Prostate gland (tissue), 2 donors: ENCODE measurements around the gene SLC12A8. TPM values are rescaled to one million over a fixed set of nuclear protein-coding genes. Genes with fewer than 3 reads are reported as not detected.

Experiments
- DNase-seq: peaks from one replicate; pipeline ENCODE4 v3.0.0-alpha.2; 2019; ENCODE audit warnings: low spot score
- H3K27ac ChIP-seq, 2 donors: fragments of 200-600 bp; sonication (generic); 2 replicates each; pipeline ENCODE4 v1.5.1; 2017 to 2019
- H3K27me3 ChIP-seq: fragments of 200-600 bp; sonication (generic); replicated peaks from 2 replicates; pipeline ENCODE4 v1.5.1; 2019; ENCODE audit not compliant: insufficient read depth
- H3K36me3 ChIP-seq, 2 donors: fragments of 200-600 bp; sonication (generic); 1 replicate in 1 of 2; 2 replicates in 1 of 2; pipeline versions ENCODE4 v1.5.1 to v1.8.1; 2017 to 2019
- H3K4me1 ChIP-seq: fragments of 200-600 bp; sonication (generic); replicated peaks from 2 replicates; pipeline ENCODE4 v1.5.1; 2019
- H3K4me3 ChIP-seq, 2 donors: fragments of 200-600 bp; sonication (generic); 2 replicates each; pipeline ENCODE4 v1.5.1; 2017 to 2019
- H3K9me3 ChIP-seq: fragments of 200-600 bp; sonication (generic); 2 replicates; pipeline ENCODE4 v1.5.1; 2017
- CTCF ChIP-seq, 4 experiments: fragments of 200-600 bp in 2 of 4; fragments of 450-650 bp in 2 of 4; sonication (generic) in 2 of 4; IDR thresholded peaks; 1 replicate in 3 of 4; 2 replicates in 1 of 4; pipeline ENCODE4 v1.5.1; 2016 to 2019; ENCODE audit warnings: antibody characterized with exemption in 4 of 4, mild to moderate bottlenecking in 2 of 4, moderate library complexity in 2 of 4
- POLR2A ChIP-seq: fragments of 450-650 bp; IDR thresholded peaks from one replicate; pipeline ENCODE4 v1.6.1; 2016; ENCODE audit warnings: antibody characterized with exemption, mild to moderate bottlenecking
- POLR2AphosphoS5 ChIP-seq: sonication (generic); formaldehyde crosslinking; IDR thresholded peaks from one replicate; pipeline ENCODE4 v1.6.1; 2017; ENCODE audit warnings: antibody characterized with exemption
- WGBS: methylation state at CpG from one replicate; pipeline ENCODE4 v1.1.5; 2018; 5-methylcytosine and 5-hydroxymethylcytosine counted together
- intact Hi-C: fragments of 100-400 bp; cut with DNase I; formaldehyde crosslinking; loops from one replicate; pipeline ENCODE4 v1.14.2; 2022
- total RNA-seq, 2 donors: library from RNA; depleted of rRNA; stranded (reverse); fragments of >200 nt; gene quantifications; one replicate each; pipeline ENCODE4 v1.1.0, GENCODE V29; 2016

Gene SLC12A8
- total RNA-seq, 2 donors from 2014 or later = 6.5 to 16.4 TPM

DNA sequence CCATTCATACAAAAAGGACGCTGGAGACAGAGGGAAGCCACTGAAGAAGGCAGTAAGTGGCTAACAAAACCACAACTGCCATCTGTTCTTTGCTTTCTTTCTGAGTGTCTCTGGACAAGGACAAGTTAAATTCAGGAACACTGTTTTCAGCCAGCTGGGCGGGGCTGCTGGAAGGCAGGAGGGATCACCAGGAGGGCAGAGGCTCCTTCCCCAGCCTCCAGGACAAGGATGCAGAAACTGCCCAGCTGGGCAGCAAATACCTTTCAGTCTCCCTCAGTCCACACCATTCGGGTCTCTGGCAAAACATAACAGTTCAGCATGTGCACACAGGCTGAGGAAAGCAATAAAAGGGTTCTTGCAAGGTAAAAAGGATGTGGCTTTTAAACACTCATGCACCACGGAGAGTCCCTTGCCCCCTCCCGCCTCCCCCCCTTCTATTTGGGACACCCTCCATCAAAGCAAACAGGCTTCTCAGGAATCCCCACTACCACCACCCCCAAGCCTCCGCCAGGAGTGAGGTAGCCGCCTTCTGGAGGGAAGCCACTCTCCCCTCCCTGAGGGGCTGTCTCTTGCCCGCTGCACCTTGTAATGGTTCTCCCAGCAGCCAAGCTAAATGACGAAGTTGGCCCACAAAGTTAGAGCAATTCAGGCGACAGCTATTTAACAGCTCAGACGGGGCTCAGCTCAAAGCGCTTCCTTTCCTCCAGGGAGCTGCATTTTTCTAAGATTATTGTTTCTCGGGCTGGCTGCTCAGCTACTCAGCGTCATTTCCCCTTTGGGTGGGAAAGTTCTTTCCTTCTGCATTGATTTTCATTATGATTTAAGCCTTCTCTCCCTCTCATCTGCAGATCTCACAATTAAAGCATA lies 160.6 kb downstream of the SLC12A8 start:
- peaks cover 5% of the 10 kb centered on the region for H3K4me1 ChIP-seq

GRCh38 chr3:125051205-125051604 lies 161.3 kb downstream of the SLC12A8 start:
- WGBS = 68% methylated on average over 7 of the region's 7 CpGs
- TF ChIP-seq CTCF (IDR thresholded peaks at IDR 0.05) (no peak), POLR2A (no peak), POLR2AphosphoS5 (no peak)
- Histone ChIP-seq H3K4me3 (no peak overlapping the region), H3K27me3 (no peaks in the 10 kb centered on the region), H3K9me3 (no peaks in the 10 kb centered on the region), H3K36me3 (no peaks in the 10 kb centered on the region), H3K27ac (peak overlapping the region; percentile 77 to 80), H3K4me1 (peaks cover 5% of the 10 kb centered on the region)
- no peak for DNase-seq
- intact Hi-C loops = loop anchor here (10.0 kb wide), 1 partner anchor 544 kb away; the partner anchor contains the start of gene OSBPL11

More for the DNA sequence above, 160.6 kb downstream of the SLC12A8 start:
- DNase-seq = peak; percentile 46
- Histone ChIP-seq H3K36me3 (no peaks in the 10 kb centered on the region), H3K27ac (peak overlapping the region; percentile 77 to 80), H3K27me3 (no peaks in the 10 kb centered on the region), H3K4me3 (peak overlapping the region in 1 of 2 donors; percentile 6), H3K9me3 (no peaks in the 10 kb centered on the region)
- WGBS = 3% methylated on average over 14 of the region's 14 CpGs
- intact Hi-C loops = loop anchor here (10.0 kb wide), 1 partner anchor 543 kb away; the partner anchor contains the start of gene OSBPL11
- TF ChIP-seq POLR2AphosphoS5 = peak; percentile 50
- TF ChIP-seq POLR2A = no peak
- TF ChIP-seq CTCF (IDR thresholded peaks at IDR 0.05) = no peak

DNA sequence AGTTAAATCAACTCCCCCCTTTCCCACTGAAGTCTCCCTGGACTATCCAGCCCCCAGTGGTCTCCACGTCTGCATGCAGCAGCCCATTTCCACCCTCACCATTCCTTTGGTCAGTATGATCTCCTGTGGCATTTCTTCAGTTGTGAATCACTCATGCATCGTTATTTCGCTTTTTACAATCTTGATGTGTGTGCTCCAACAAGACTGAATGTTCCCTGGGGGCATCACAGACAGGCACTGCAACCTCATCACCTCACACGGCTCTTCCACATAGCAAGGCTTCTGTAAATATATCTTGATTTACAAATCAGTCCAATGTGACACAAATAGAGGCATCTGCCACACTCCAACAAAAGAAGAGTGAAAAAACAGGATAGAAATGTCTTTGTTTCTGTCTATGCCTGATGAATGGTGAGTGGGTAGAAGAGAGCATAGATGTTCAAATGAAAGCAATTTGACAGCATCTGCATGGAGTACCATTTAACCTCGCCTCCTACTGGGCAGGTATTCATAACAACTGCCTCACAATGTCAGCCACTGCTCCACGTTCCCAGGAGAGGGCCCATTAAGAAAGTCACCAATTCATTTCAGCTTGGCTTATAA lies 162.0 kb downstream of the SLC12A8 start:
- Histone ChIP-seq H3K4me1 (peaks cover 5% of the 10 kb centered on the region), H3K9me3 (no peaks in the 10 kb centered on the region), H3K27me3 (no peaks in the 10 kb centered on the region), H3K27ac (no peak overlapping the region), H3K4me3 (no peak overlapping the region), H3K36me3 (no peaks in the 10 kb centered on the region)
- DNase-seq = no peak
- TF ChIP-seq POLR2A (no peak), POLR2AphosphoS5 (no peak), CTCF (IDR thresholded peaks at IDR 0.05) (no peak)
- intact Hi-C loops = loop anchor here (10.0 kb wide), 1 partner anchor 544 kb away; the partner anchor contains the start of gene OSBPL11
- 67% methylated on average over 6 of the region's 6 CpGs for WGBS

DNA sequence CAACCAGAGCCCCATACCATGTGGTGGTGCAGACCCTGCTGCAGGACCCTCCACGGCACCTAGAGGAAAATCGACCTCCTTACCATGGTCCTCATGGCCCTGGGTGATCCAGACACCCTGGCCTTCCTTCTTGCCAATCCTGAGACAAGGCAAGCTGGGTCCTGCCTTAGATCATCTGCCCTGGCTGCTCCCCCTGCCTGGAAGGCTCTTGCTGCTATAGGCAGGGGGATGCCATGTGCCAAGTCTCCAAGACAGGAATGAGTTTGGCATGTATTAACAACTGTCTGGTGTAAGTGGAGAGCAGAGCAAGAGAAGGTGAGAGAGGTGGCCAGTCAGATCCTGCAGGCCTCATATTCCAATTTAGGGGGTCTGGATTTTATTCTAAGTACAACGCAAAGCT lies 164.3 kb downstream of the SLC12A8 start:
- intact Hi-C loops = no loop called here
- peak; percentile 79 for DNase-seq
- no peaks in the 10 kb centered on the region for H3K27me3 ChIP-seq
- H3K27ac ChIP-seq = no peak overlapping the region
- H3K36me3 ChIP-seq = no peaks in the 10 kb centered on the region
- TF ChIP-seq POLR2AphosphoS5 = peak; percentile 83
- no peak for TF ChIP-seq POLR2A
- TF ChIP-seq CTCF (IDR thresholded peaks at IDR 0.05) = no peak
- H3K4me1 ChIP-seq = peaks cover 12% of the 10 kb centered on the region
- WGBS = 28% methylated on average over 3 of the region's 3 CpGs
- no peaks in the 10 kb centered on the region for H3K9me3 ChIP-seq
- H3K4me3 ChIP-seq = no peak overlapping the region
